HG02678 (cell line): ENCODE data around the gene MAGEB6B.
"Not testable (repeated sequence)": the region's sequence is repeated elsewhere in the genome, so short reads cannot be mapped to it uniquely, and the experiment has no call there.

Experiments
- ATAC-seq: cut with Tn5 transposase; IDR thresholded peaks from one replicate; pipeline ENCODE4 v1.9.1; 2021; ENCODE audit warnings: mild to moderate bottlenecking, moderate library complexity; ENCODE audit not compliant: unreplicated experiment

The MAGEB6B gene

GRCh38 chrX:26160301-26160700 is at the start of gene MAGEB6B:
Gene MAGEB6B, plus strand, starts transcription at chrX:26160601. Its CDS starts 0 bp downstream, at chrX:26160601.
- no peak for ATAC-seq

GRCh38 chrX:26138274-26138673 is 22.1 kb upstream of the MAGEB6B start, which contains the start of gene MAGEB18:
Gene MAGEB18, plus strand, starts transcription at chrX:26138343. Its CDS starts 643 bp downstream, at chrX:26138986.
- no peak for ATAC-seq

GRCh38 chrX:26146024-26146423 is 14.4 kb upstream of the MAGEB6B start:
- ATAC-seq, result no peak

GRCh38 chrX:26192204-26192603 is 31.8 kb downstream of the MAGEB6B start, which contains the start of gene MAGEB6:
Gene MAGEB6, plus strand, starts transcription at chrX:26192440. Its CDS starts 1,407 bp downstream, at chrX:26193847.
- ATAC-seq, result no peak

- ATAC-seq, result no peak
These were observed 43.2 kb downstream of the MAGEB6B start for GRCh38 chrX:26203561-26203960.

- ATAC-seq, result not testable (repeated sequence)
These were observed 44.3 kb downstream of the MAGEB6B start for GRCh38 chrX:26204717-26205116.

GRCh38 chrX:26208012-26208411 is 47.6 kb downstream of the MAGEB6B start:
- ATAC-seq, result no peak
